SK-N-SH (cell line): Measurements from ENCODE around the gene NOTO. TPM values are rescaled to one million over a fixed set of nuclear protein-coding genes. Genes with fewer than 3 reads are reported as not detected.

Source experiments
- CTCF ChIA-PET: fragments of 300-600, 350-600 bp; formaldehyde crosslinking; extraction: SDS; loops from one replicate; lab custom pipeline; 2021; lab: Yijun Ruan, JAX
- POLR2A ChIA-PET: fragments of 350-600 bp; sonication (Branson Sonifier 250); formaldehyde crosslinking; extraction: SDS; loops from one replicate; lab custom pipeline; 2020; ENCODE audit warnings: antibody characterized with exemption, inconsistent platforms; lab: Yijun Ruan, JAX
- DNase-seq: peaks from one replicate; pipeline ENCODE4 v3.0.0; 2012
- H2AFZ ChIP-seq: fragments of 200-600 bp; sonication (generic); 2 replicates; pipeline ENCODE4 v1.8.1; 2016; ENCODE audit warnings: antibody characterized with exemption, mild to moderate bottlenecking, low read depth
- H3F3A ChIP-seq: fragments of 200-600 bp; sonication (generic); replicated peaks from 2 replicates; pipeline ENCODE3; 2016; ENCODE audit warnings: antibody characterized with exemption, mild to moderate bottlenecking; ENCODE audit not compliant: insufficient read depth
- H3K27ac ChIP-seq, 2 experiments: fragments of 200-500 bp in 1 of 2; fragments of 200-600 bp in 1 of 2; sonication (Bioruptor generic) in 1 of 2; sonication (generic), shearing (Covaris generic) in 1 of 2; 2 replicates each; pipeline versions ENCODE4 v1.5.1 to v1.6.1; 2014 to 2016; ENCODE audit warnings: low read depth in 2 of 2, inconsistent platforms in 1 of 2, low read length in 1 of 2, mild to moderate bottlenecking in 1 of 2, mixed read lengths in 1 of 2
- H3K27me3 ChIP-seq: fragments of 200-600 bp; sonication (generic), shearing (Covaris generic); 2 replicates; pipeline ENCODE4 v1.6.1; 2016; ENCODE audit warnings: mixed run types; ENCODE audit not compliant: insufficient read depth
- H3K36me3 ChIP-seq, 2 experiments: fragments of 200-500 bp in 1 of 2; fragments of 200-600 bp in 1 of 2; sonication (Bioruptor generic) in 1 of 2; sonication (generic) in 1 of 2; replicated peaks in 1 of 2; 2 replicates each; pipeline versions ENCODE3 to v1.5.1; 2014 to 2016; ENCODE audit warnings: low read length in 1 of 2, mild to moderate bottlenecking in 1 of 2; ENCODE audit not compliant: insufficient read depth in 2 of 2, control insufficient read depth in 1 of 2
- H3K4me1 ChIP-seq, 2 experiments: fragments of 200-500 bp in 1 of 2; fragments of 200-600 bp in 1 of 2; sonication (Bioruptor generic) in 1 of 2; sonication (generic), shearing (Covaris generic) in 1 of 2; 2 replicates each; pipeline versions ENCODE4 v1.5.1 to v1.6.1; 2014 to 2016; ENCODE audit warnings: low read depth in 1 of 2, low read length in 1 of 2, mixed run types in 1 of 2; ENCODE audit not compliant: insufficient read depth in 2 of 2, control insufficient read depth in 1 of 2
- H3K4me2 ChIP-seq: fragments of 200-600 bp; sonication (generic), shearing (Covaris generic); 2 replicates; pipeline ENCODE4 v1.6.1; 2017; ENCODE audit warnings: mixed run types
- H3K4me3 ChIP-seq, 2 experiments: fragments of 200-500 bp in 1 of 2; fragments of 200-600 bp in 1 of 2; sonication (Bioruptor generic) in 1 of 2; sonication (generic), shearing (Covaris generic) in 1 of 2; 2 replicates each; pipeline versions ENCODE4 v1.5.1 to v1.8.1; 2014 to 2016; ENCODE audit warnings: low read depth in 2 of 2, inconsistent platforms in 1 of 2, low read length in 1 of 2, mild to moderate bottlenecking in 1 of 2, mixed read lengths in 1 of 2, moderate library complexity in 1 of 2
- H3K79me2 ChIP-seq: fragments of 200-600 bp; sonication (generic); 2 replicates; pipeline ENCODE4 v1.8.1; 2017; ENCODE audit warnings: mild to moderate bottlenecking; ENCODE audit not compliant: insufficient read depth
- H3K9ac ChIP-seq: fragments of 200-600 bp; sonication (generic); 2 replicates; pipeline ENCODE4 v1.6.1; 2017; ENCODE audit warnings: mixed run types
- H3K9me2 ChIP-seq: fragments of 200-600 bp; sonication (generic); 2 replicates; pipeline ENCODE4 v1.6.1; 2017; ENCODE audit warnings: mixed run types
- H3K9me3 ChIP-seq: fragments of 200-600 bp; sonication (generic); 2 replicates; pipeline ENCODE4 v1.6.1; 2017; ENCODE audit warnings: mixed run types, mild to moderate bottlenecking, moderate library complexity
- H4K20me1 ChIP-seq: fragments of 200-600 bp; sonication (generic); 2 replicates; pipeline ENCODE4 v1.6.1; 2017; ENCODE audit warnings: mild to moderate bottlenecking, mixed run types; ENCODE audit not compliant: insufficient read depth
- CHD2 ChIP-seq: fragments of 150-350 bp; IDR thresholded peaks from 2 replicates; pipeline ENCODE4 v1.6.1; 2018; ENCODE audit warnings: low read length; ENCODE audit not compliant: partially characterized antibody
- CTCF ChIP-seq: fragments of 200-600 bp; sonication (generic); IDR thresholded peaks from 2 replicates; pipeline ENCODE4 v1.6.1; 2017; ENCODE audit warnings: antibody characterized with exemption, mild to moderate bottlenecking, moderate library complexity
- EP300 ChIP-seq, 2 experiments: IDR thresholded peaks; 2 replicates each; pipeline versions ENCODE4 v1.4.0 to v1.6.1; 2012; ENCODE audit warnings: borderline replicate concordance in 1 of 2, low read depth in 1 of 2, low read length in 1 of 2
- EZH2phosphoT487 ChIP-seq: fragments of 200-600 bp; sonication (generic); IDR thresholded peaks from 2 replicates; pipeline ENCODE4 v1.6.1; 2017; ENCODE audit warnings: low read depth, mixed run types, mild to moderate bottlenecking, antibody characterized with exemption, moderate library complexity, borderline replicate concordance
- FOSL2 ChIP-seq: IDR thresholded peaks from 2 replicates; pipeline ENCODE4 v1.4.0; 2012; ENCODE audit warnings: low read depth, mild to moderate bottlenecking, moderate library complexity, borderline replicate concordance
- FOXM1 ChIP-seq: IDR thresholded peaks from 2 replicates; pipeline ENCODE4 v1.4.0; 2012; ENCODE audit warnings: low read depth, mild to moderate bottlenecking
- JUND ChIP-seq: IDR thresholded peaks from 2 replicates; pipeline ENCODE4 v1.4.0; 2012
- MAX ChIP-seq: IDR thresholded peaks from 2 replicates; pipeline ENCODE4 v1.4.0; 2012; ENCODE audit warnings: low read depth
- NRF1 ChIP-seq: IDR thresholded peaks from 2 replicates; pipeline ENCODE4 v1.6.1; 2012; ENCODE audit warnings: low read depth, mild to moderate bottlenecking, low read length
- POLR2AphosphoS5 ChIP-seq: IDR thresholded peaks from 2 replicates; pipeline ENCODE4 v1.6.1; 2012; ENCODE audit warnings: low read depth, low read length
- RAD21 ChIP-seq: IDR thresholded peaks from 2 replicates; pipeline ENCODE4 v1.6.1; 2012; ENCODE audit warnings: mild to moderate bottlenecking, low read length
- RCOR1 ChIP-seq: fragments of 150-350 bp; IDR thresholded peaks from 2 replicates; pipeline ENCODE4 v1.6.1; 2017; ENCODE audit warnings: antibody characterized with exemption, low read length
- RFX5 ChIP-seq: IDR thresholded peaks from 2 replicates; pipeline ENCODE4 v1.6.1; 2012; ENCODE audit warnings: mild to moderate bottlenecking, improper control_type of control experiment, low read length
- SIN3A ChIP-seq: IDR thresholded peaks from 2 replicates; pipeline ENCODE4 v1.6.1; 2012; ENCODE audit warnings: low read depth, mild to moderate bottlenecking, low read length, moderate library complexity, borderline replicate concordance
- SMC3 ChIP-seq: IDR thresholded peaks from 2 replicates; pipeline ENCODE4 v1.6.1; 2012; ENCODE audit warnings: low read depth, low read length, improper control_type of control experiment
- TCF12 ChIP-seq: IDR thresholded peaks from 2 replicates; pipeline ENCODE4 v1.4.0; 2012
- USF1 ChIP-seq: IDR thresholded peaks from 2 replicates; pipeline ENCODE4 v1.4.0; 2012; ENCODE audit warnings: low read depth, borderline replicate concordance
- USF2 ChIP-seq: fragments of 150-350 bp; IDR thresholded peaks from 2 replicates; pipeline ENCODE4 v1.6.1; 2017; ENCODE audit warnings: antibody characterized with exemption, low read length, low read depth, borderline replicate concordance
- YY1 ChIP-seq: IDR thresholded peaks from 2 replicates; pipeline ENCODE4 v1.4.0; 2012; ENCODE audit warnings: low read depth, mild to moderate bottlenecking
- ZBTB33 ChIP-seq: IDR thresholded peaks from 2 replicates; pipeline ENCODE4 v1.4.0; 2012; ENCODE audit warnings: low read depth, borderline replicate concordance
- WGBS: methylation state at CpG from one replicate; pipeline ENCODE4 v1.1.6; 2017; ENCODE audit warnings: low lambda C conversion rate; 5-methylcytosine and 5-hydroxymethylcytosine counted together
- polyA plus RNA-seq, 3 experiments: library from polyadenylated mRNA; depleted of rRNA; stranded (reverse); fragments of >200 nt; gene quantifications; 2 replicates each; pipeline ENCODE4 v1.2.3, GENCODE V29; 2012

Gene NOTO
- polyA plus RNA-seq, 1 of the 3 experiments (the other 2 are of a cell fraction) = not detected

- TF ChIP-seq ZBTB33 (no peak), EZH2phosphoT487 (no peak), CHD2 (no peak), MAX (no peak), FOXM1 (no peak), TCF12 (no peak), USF2 (no peak), EP300 (IDR thresholded peaks at IDR 0.05; ENCODE audit: borderline replicate concordance in 1 of 2, low read depth in 1 of 2, low read length in 1 of 2) (no peak), NRF1 (no peak), SMC3 (no peak), RFX5 (no peak), FOSL2 (no peak)
Measured at GRCh38 chr2:73244580-73244979, 42.2 kb downstream of the NOTO start (continued).

- Histone ChIP-seq H3K79me2 (peaks cover 26% of the 10 kb centered on the region), H4K20me1 (peaks cover 41% of the 10 kb centered on the region), H3K9me2 (no peaks in the 10 kb centered on the region), H3K27ac (no peak overlapping the region), H3K9ac (no peak overlapping the region), H3K27me3 (no peaks in the 10 kb centered on the region), H3F3A (peaks cover 6% of the 10 kb centered on the region), H3K9me3 (no peaks in the 10 kb centered on the region), H3K4me2 (no peak overlapping the region), H2AFZ (no peak overlapping the region), H3K36me3 (peaks cover 87 to 89% of the 10 kb centered on the region in 2 experiments), H3K4me3 (no peak overlapping the region), H3K4me1 (peaks cover 0 to 23% of the 10 kb centered on the region in 2 experiments; a peak in 2 of 4 replicates)
- no peak for DNase-seq
- TF ChIP-seq ZBTB33 (no peak), YY1 (no peak), SIN3A (no peak), SMC3 (no peak), FOXM1 (no peak), CTCF (no peak), RCOR1 (no peak), POLR2AphosphoS5 (no peak), EZH2phosphoT487 (no peak), JUND (no peak), MAX (no peak), RAD21 (no peak), USF1 (no peak)
- POLR2A ChIA-PET = interaction anchor here (0.7 to 1.5 kb wide), 2 partner anchors 13 to 27 kb away, joined by 4 read pairs; partner anchors contain the start of gene CCT7
- 90% methylated on average over 3 of the region's 3 CpGs for WGBS
- CTCF ChIA-PET = interaction anchor here (1.5 to 1.8 kb wide), 3 partner anchors 12 to 70 kb away, joined by 3 to 7 read pairs (median 5); partner anchors contain the start of genes CCT7 and PRADC1
Measured at GRCh38 chr2:73246850-73247249, 44.5 kb downstream of the NOTO start.
